H1 (cell line): ENCODE data around the gene ITGA11. TPM values are rescaled to one million over a fixed set of nuclear protein-coding genes. Genes with fewer than 3 reads are reported as not detected.

ENCODE experiments used
- CTCF ChIA-PET: fragments of 300-600 bp; sonication (Branson Sonifier 250); formaldehyde crosslinking; loops from one replicate; lab custom pipeline; 2021; ENCODE audit not compliant: partially characterized antibody; lab: Charles Lee
- POLR2A ChIA-PET: fragments of 300-600 bp; sonication (Branson Sonifier 250); formaldehyde crosslinking; loops from one replicate; lab custom pipeline; 2021; ENCODE audit warnings: inconsistent platforms; ENCODE audit not compliant: partially characterized antibody; lab: Charles Lee
- DNase-seq, 2 experiments: peaks; one replicate each; pipeline versions ENCODE4 v3.0.0 to v3.0.0-alpha.2; 2010 to 2022; ENCODE audit warnings: low spot score in 2 of 2, low read depth in 1 of 2, mixed read lengths in 1 of 2
- FAIRE-seq: peaks from 2 replicates; lab custom pipeline; 2011; peaks lifted over from hg19 to GRCh38; lab: Jason Lieb, UNC
- H2AFZ ChIP-seq: 2 replicates; pipeline ENCODE4 v1.8.1; 2012; ENCODE audit warnings: low read length, inconsistent platforms
- H2AK5ac ChIP-seq: 2 replicates; pipeline ENCODE4 v1.6.1; 2013; ENCODE audit warnings: low read depth, low read length
- H2BK120ac ChIP-seq: replicated peaks from 2 replicates; pipeline ENCODE3; 2013; ENCODE audit warnings: low read depth, low read length, inconsistent platforms
- H2BK12ac ChIP-seq: 2 replicates; pipeline ENCODE4 v1.6.1; 2013; ENCODE audit warnings: low read depth, low read length
- H2BK15ac ChIP-seq: 2 replicates; pipeline ENCODE4 v1.6.1; 2013; ENCODE audit warnings: low read length
- H2BK20ac ChIP-seq: 2 replicates; pipeline ENCODE4 v1.6.1; 2013; ENCODE audit warnings: low read length
- H2BK5ac ChIP-seq: 2 replicates; pipeline ENCODE4 v1.6.1; 2013; ENCODE audit warnings: low read depth, low read length
- H3K14ac ChIP-seq: 2 replicates; pipeline ENCODE4 v1.6.1; 2013; ENCODE audit warnings: inconsistent platforms; ENCODE audit not compliant: insufficient read length
- H3K18ac ChIP-seq: 2 replicates; pipeline ENCODE4 v1.6.1; 2013; ENCODE audit warnings: low read length; ENCODE audit errors: extremely low read depth
- H3K23ac ChIP-seq: 2 replicates; pipeline ENCODE4 v1.6.1; 2013; ENCODE audit warnings: inconsistent platforms; ENCODE audit not compliant: insufficient read length
- H3K23me2 ChIP-seq: 2 replicates; pipeline ENCODE4 v1.6.1; 2013; ENCODE audit warnings: low read depth, low read length
- H3K27ac ChIP-seq: 2 replicates; pipeline ENCODE4 v1.6.1; 2011; ENCODE audit warnings: low read depth, low read length, inconsistent platforms
- H3K27me3 ChIP-seq, 4 experiments: replicated peaks in 1 of 4; 1 replicate in 1 of 4; 2 replicates in 3 of 4; pipeline versions ENCODE4 v1.6.1 to v1.8.1; 2011 to 2013; ENCODE audit warnings: low read length in 3 of 4, mild to moderate bottlenecking in 3 of 4, inconsistent platforms in 2 of 4, mixed read lengths in 2 of 4, moderate library complexity in 1 of 4; ENCODE audit not compliant: control insufficient read depth in 3 of 4, insufficient read depth in 3 of 4; ENCODE audit errors: extremely low read depth in 1 of 4
- H3K36me3 ChIP-seq, 4 experiments: 2 replicates each; pipeline versions ENCODE4 v1.6.1 to v1.8.1; 2011 to 2013; ENCODE audit warnings: mild to moderate bottlenecking in 4 of 4, low read length in 3 of 4, moderate library complexity in 2 of 4, control low read depth in 1 of 4, inconsistent platforms in 1 of 4; ENCODE audit not compliant: insufficient read depth in 4 of 4, control insufficient read depth in 2 of 4
- H3K4ac ChIP-seq: replicated peaks from 2 replicates; pipeline ENCODE3; 2013; ENCODE audit warnings: low read length, low read depth, mixed read lengths, inconsistent platforms; ENCODE audit not compliant: insufficient read length
- H3K4me1 ChIP-seq, 4 experiments: replicated peaks in 1 of 4; 1 replicate in 1 of 4; 2 replicates in 3 of 4; pipeline versions ENCODE4 v1.6.1 to v1.8.1; 2011 to 2013; ENCODE audit warnings: low read length in 3 of 4, inconsistent platforms in 2 of 4, mixed read lengths in 1 of 4; ENCODE audit not compliant: insufficient read depth in 4 of 4, control insufficient read depth in 3 of 4
- H3K4me2 ChIP-seq, 2 experiments: 2 replicates each; pipeline versions ENCODE4 v1.6.1 to v1.8.1; 2011 to 2013; ENCODE audit warnings: low read depth in 2 of 2, low read length in 2 of 2, control low read depth in 1 of 2, inconsistent platforms in 1 of 2, mild to moderate bottlenecking in 1 of 2; ENCODE audit not compliant: insufficient read depth in 1 of 2
- H3K4me3 ChIP-seq, 4 experiments: fragments of 200-600, 300-600 bp in 1 of 4; sonication (generic), shearing (Covaris generic), sonication (Bioruptor Twin) in 1 of 4; 2 replicates each; pipeline versions ENCODE4 v1.5.1 to v1.8.1; 2011 to 2016; ENCODE audit warnings: low read length in 4 of 4, low read depth in 3 of 4, control low read depth in 2 of 4, inconsistent platforms in 2 of 4, mild to moderate bottlenecking in 2 of 4, mixed read lengths in 1 of 4, moderate library complexity in 1 of 4; ENCODE audit not compliant: insufficient read depth in 2 of 4; ENCODE audit errors: extremely low read depth in 1 of 4
- H3K56ac ChIP-seq: replicated peaks from 2 replicates; pipeline ENCODE3; 2013; ENCODE audit warnings: low read depth, mild to moderate bottlenecking, mixed read lengths, low read length, inconsistent platforms; ENCODE audit not compliant: insufficient read length
- H3K79me1 ChIP-seq: 2 replicates; pipeline ENCODE4 v1.6.1; 2013; ENCODE audit warnings: low read depth, low read length, control low read depth
- H3K79me2 ChIP-seq, 2 experiments: 2 replicates each; pipeline versions ENCODE4 v1.6.1 to v1.8.1; 2012 to 2013; ENCODE audit warnings: low read length in 2 of 2, mild to moderate bottlenecking in 2 of 2, inconsistent platforms in 1 of 2; ENCODE audit not compliant: insufficient read depth in 2 of 2, control insufficient read depth in 1 of 2
- H3K9ac ChIP-seq, 4 experiments: replicated peaks in 1 of 4; 1 replicate in 1 of 4; 2 replicates in 3 of 4; pipeline versions ENCODE4 v1.6.1 to v1.8.1; 2011 to 2013; ENCODE audit warnings: low read depth in 3 of 4, low read length in 3 of 4, control low read depth in 2 of 4, mild to moderate bottlenecking in 2 of 4, moderate library complexity in 2 of 4, inconsistent platforms in 1 of 4; ENCODE audit errors: extremely low read depth in 1 of 4
- H3K9me3 ChIP-seq, 2 experiments: 2 replicates each; pipeline versions ENCODE4 v1.6.1 to v1.8.1; 2012 to 2013; ENCODE audit warnings: mild to moderate bottlenecking in 2 of 2, moderate library complexity in 2 of 2, control low read depth in 1 of 2, inconsistent platforms in 1 of 2, low read depth in 1 of 2, low read length in 1 of 2, mixed read lengths in 1 of 2; ENCODE audit not compliant: insufficient read depth in 2 of 2
- H4K20me1 ChIP-seq, 2 experiments: replicated peaks in 1 of 2; 2 replicates each; pipeline versions ENCODE3 to v1.8.1; 2011 to 2013; ENCODE audit warnings: inconsistent platforms in 2 of 2, low read length in 2 of 2, mild to moderate bottlenecking in 1 of 2; ENCODE audit not compliant: insufficient read depth in 2 of 2, control insufficient read depth in 1 of 2
- H4K5ac ChIP-seq: 2 replicates; pipeline ENCODE4 v1.6.1; 2013; ENCODE audit warnings: low read length, low read depth, mixed read lengths, inconsistent platforms; ENCODE audit not compliant: insufficient read length
- H4K8ac ChIP-seq: 2 replicates; pipeline ENCODE4 v1.8.0; 2013; ENCODE audit warnings: mild to moderate bottlenecking, moderate library complexity, low read length, inconsistent platforms; ENCODE audit not compliant: insufficient read depth; ENCODE audit errors: extremely low read depth
- H4K91ac ChIP-seq: replicated peaks from 2 replicates; pipeline ENCODE3; 2013; ENCODE audit warnings: low read length, mixed read lengths, inconsistent platforms; ENCODE audit not compliant: insufficient read length
- ASH2L ChIP-seq: fragments of 200-600, 300-600 bp; sonication (generic); IDR thresholded peaks from one replicate; pipeline ENCODE4 v1.7.1; 2017; ENCODE audit warnings: low read length
- CTBP2 ChIP-seq: IDR thresholded peaks from 2 replicates; pipeline ENCODE4 v1.7.0; 2011; ENCODE audit warnings: borderline replicate concordance, mild to moderate bottlenecking, moderate library complexity, mixed read lengths, low read length; ENCODE audit not compliant: insufficient read depth, insufficient read length
- HDAC2 ChIP-seq, 2 experiments: fragments of 300-600 bp in 1 of 2; sonication (generic) in 1 of 2; IDR thresholded peaks; 2 replicates each; pipeline ENCODE4 v1.6.1; 2011 to 2012; ENCODE audit warnings: low read depth in 2 of 2, low read length in 2 of 2, mild to moderate bottlenecking in 2 of 2, moderate library complexity in 2 of 2, borderline replicate concordance in 1 of 2, inconsistent platforms in 1 of 2
- JUN ChIP-seq: IDR thresholded peaks from 2 replicates; pipeline ENCODE4 v1.6.1; 2011; ENCODE audit warnings: low read depth, mild to moderate bottlenecking, improper control_type of control experiment, low read length
- RFX5 ChIP-seq: IDR thresholded peaks from 2 replicates; pipeline ENCODE4 v1.6.1; 2011; ENCODE audit warnings: low read depth, low read length, improper control_type of control experiment, borderline replicate concordance
- SRF ChIP-seq: IDR thresholded peaks from 2 replicates; pipeline ENCODE4 v1.6.1; 2011; ENCODE audit warnings: mild to moderate bottlenecking, low read depth, low read length, moderate library complexity
- TAF7 ChIP-seq: optimal IDR thresholded peaks from 2 replicates; pipeline ENCODE3; 2011; ENCODE audit warnings: low read depth, mild to moderate bottlenecking, inconsistent platforms, low read length, moderate library complexity, borderline replicate concordance
- TEAD4 ChIP-seq: IDR thresholded peaks from 2 replicates; pipeline ENCODE4 v1.6.1; 2012; ENCODE audit warnings: low read depth, low read length, inconsistent platforms, mixed read lengths
- WGBS, 2 experiments: shearing (Covaris generic) in 1 of 2; methylation state at CpG; one replicate each; pipeline versions ENCODE4 v1.1.6 to v1.1.7; 2013 to 2015; ENCODE audit warnings: low lambda C conversion rate in 2 of 2, mixed read lengths in 2 of 2, inconsistent platforms in 1 of 2, low coverage in 1 of 2, missing lambda C conversion rate in 1 of 2; ENCODE audit not compliant: insufficient replicate concordance in 2 of 2, insufficient coverage in 1 of 2, insufficient read length in 1 of 2; ENCODE audit errors: extremely low coverage in 1 of 2, missing lambda C conversion rate in 1 of 2; 5-methylcytosine and 5-hydroxymethylcytosine counted together
- polyA plus RNA-seq, 7 experiments: library from polyadenylated mRNA; depleted of rRNA in 3 of 7; stranded (reverse) in 5 of 7; unstranded in 2 of 7; fragments of >200 nt in 5 of 7; fragments of 200-250 nt in 2 of 7; gene quantifications; 1 replicate in 5 of 7; 2 replicates in 1 of 7; 4 replicates in 1 of 7; pipeline versions ENCODE4 v1.2.1 to v1.2.3, GENCODE V29; 2011 to 2013; ENCODE audit warnings: missing spikeins in 2 of 7, mixed read lengths in 2 of 7
- total RNA-seq: library from RNA; stranded (reverse); fragmentation: NEBNext Ultra II Directional; extraction: Animal tissue kit (Norgen Biotek cat#: 25700); gene quantifications from 2 replicates; pipeline ENCODE4 v1.2.1, GENCODE V29; 2021
- TF ChIP-seq, protein P1 (sequence below): IDR thresholded peaks from 2 replicates; pipeline ENCODE4 v1.6.1; 2011; ENCODE audit warnings: low read depth, mild to moderate bottlenecking, low read length; ENCODE audit not compliant: insufficient read depth
- TF ChIP-seq, protein P2 (sequence below): IDR thresholded peaks from 2 replicates; pipeline ENCODE4 v1.6.1; 2012; ENCODE audit warnings: low read length, inconsistent platforms

The ITGA11 gene
- total and polyA plus RNA-seq, 2 of the 8 experiments (the other 6 are each of a cell fraction or from before 2014, with no cell fraction given), result 0.05 to 0.06 TPM

DNA sequence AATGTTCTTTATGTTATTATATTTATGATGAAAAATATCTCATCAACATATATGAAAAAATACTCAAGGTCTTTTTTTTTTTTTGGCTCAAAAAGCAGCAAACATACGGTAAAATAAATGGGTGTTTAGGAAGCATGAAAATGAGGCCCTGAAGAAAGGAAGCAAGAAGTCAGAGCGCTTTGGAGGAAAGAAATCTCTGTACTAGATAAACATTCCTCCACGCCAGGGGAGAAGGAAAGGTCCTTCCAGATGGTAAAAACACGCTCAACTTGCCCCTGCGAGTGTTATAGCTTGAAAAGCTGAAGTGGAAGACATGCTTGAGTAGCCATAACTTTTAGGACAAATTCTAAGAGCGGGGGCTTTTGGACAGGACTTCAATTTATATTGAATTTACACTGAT, 101.5 kb downstream of the ITGA11 start:
- Histone ChIP-seq H4K5ac (no peak overlapping the region), H2BK120ac (no peak overlapping the region), H3K27ac (no peak overlapping the region), H2BK5ac (no peak overlapping the region), H3K79me1 (no peaks in the 10 kb centered on the region), H3K27me3 (no peaks in the 10 kb centered on the region), H3K4ac (no peak overlapping the region), H3K56ac (no peak overlapping the region), H3K9me3 (no peaks in the 10 kb centered on the region), H2AK5ac (no peak overlapping the region), H3K4me1 (peaks cover 2 to 16% (median 8%) of the 10 kb centered on the region in 4 experiments), H2BK20ac (no peak overlapping the region), H4K91ac (no peak overlapping the region), H3K23me2 (0 out of 2 replicates have a peak, but pooled peaks cover 2% of the 10 kb centered on the region), H3K18ac (no peak overlapping the region), H4K8ac (no peak overlapping the region), H3K36me3 (no peaks in the 10 kb centered on the region), H3K23ac (no peak overlapping the region), H2BK15ac (no peak overlapping the region), H3K4me3 (peak overlapping the region in 1 of 4 experiments; percentile 15; a peak in 2 of 8 replicates), H3K9ac (no peak overlapping the region), H3K79me2 (no peaks in the 10 kb centered on the region), H3K4me2 (peak overlapping the region; percentile 17 to 48; a peak in 1 of 4 replicates), H3K14ac (no peak overlapping the region), H2BK12ac (no peak overlapping the region), H4K20me1 (no peaks in the 10 kb centered on the region), H2AFZ (peak overlapping the region; percentile 82; the same call in 1 of the 2 replicates)
- CTCF ChIA-PET, result interaction anchor here (0.8 kb wide), 1 partner anchor 15 kb away, joined by 3 read pairs; no protein-coding TSS in a partner anchor
- DNase-seq (no peak), FAIRE-seq (peak; percentile 36)
- POLR2A ChIA-PET, result no interaction called here
- WGBS, 2 experiments, result 77% methylated on average over 6 of the region's 6 CpGs; no CpG with 5 or more reads in 1 of the 2 experiments
- TF ChIP-seq, protein P1, sequence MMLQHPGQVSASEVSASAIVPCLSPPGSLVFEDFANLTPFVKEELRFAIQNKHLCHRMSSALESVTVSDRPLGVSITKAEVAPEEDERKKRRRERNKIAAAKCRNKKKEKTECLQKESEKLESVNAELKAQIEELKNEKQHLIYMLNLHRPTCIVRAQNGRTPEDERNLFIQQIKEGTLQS, result no peak
- TF ChIP-seq SRF, result no peak
- no peak for TF ChIP-seq TAF7
- no peak for TF ChIP-seq TEAD4
- no peak for TF ChIP-seq ASH2L
- no peak for TF ChIP-seq RFX5
- TF ChIP-seq CTBP2, result no peak
- TF ChIP-seq, protein P2, sequence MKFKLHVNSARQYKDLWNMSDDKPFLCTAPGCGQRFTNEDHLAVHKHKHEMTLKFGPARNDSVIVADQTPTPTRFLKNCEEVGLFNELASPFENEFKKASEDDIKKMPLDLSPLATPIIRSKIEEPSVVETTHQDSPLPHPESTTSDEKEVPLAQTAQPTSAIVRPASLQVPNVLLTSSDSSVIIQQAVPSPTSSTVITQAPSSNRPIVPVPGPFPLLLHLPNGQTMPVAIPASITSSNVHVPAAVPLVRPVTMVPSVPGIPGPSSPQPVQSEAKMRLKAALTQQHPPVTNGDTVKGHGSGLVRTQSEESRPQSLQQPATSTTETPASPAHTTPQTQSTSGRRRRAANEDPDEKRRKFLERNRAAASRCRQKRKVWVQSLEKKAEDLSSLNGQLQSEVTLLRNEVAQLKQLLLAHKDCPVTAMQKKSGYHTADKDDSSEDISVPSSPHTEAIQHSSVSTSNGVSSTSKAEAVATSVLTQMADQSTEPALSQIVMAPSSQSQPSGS, result no peak
- TF ChIP-seq JUN, result no peak
- no peak for TF ChIP-seq HDAC2 (IDR thresholded peaks at IDR 0.05; ENCODE audit: borderline replicate concordance in 1 of 2, low read depth in 2 of 2, low read length in 2 of 2)
